Mesothelial cell of epicardium (in vitro differentiated cells): ENCODE results near the gene CDC42BPA. TPM values are rescaled to one million over a fixed set of nuclear protein-coding genes. Genes with fewer than 3 reads are reported as not detected.

ENCODE experiments used
- DNase-seq, 2 experiments: peaks; one replicate each; pipeline ENCODE4 v3.0.0; 2021; ENCODE audit warnings: low spot score in 2 of 2; ENCODE audit not compliant: unreplicated experiment in 2 of 2
- H3K27ac Mint-ChIP-seq: 2 replicates; pipeline ENCODE4 v1.8.0; 2021; ENCODE audit warnings: mixed read lengths
- H3K27me3 Mint-ChIP-seq: 2 replicates; pipeline ENCODE4 v1.8.0; 2021; ENCODE audit warnings: low read depth, mixed read lengths
- H3K36me3 Mint-ChIP-seq: 2 replicates; pipeline ENCODE4 v1.8.0; 2021; ENCODE audit warnings: mixed read lengths
- H3K4me1 Mint-ChIP-seq: 2 replicates; pipeline ENCODE4 v1.8.0; 2021; ENCODE audit warnings: mixed read lengths
- H3K4me3 Mint-ChIP-seq: 2 replicates; pipeline ENCODE4 v1.8.0; 2021; ENCODE audit warnings: mild to moderate bottlenecking, moderate library complexity, mixed read lengths
- H3K9me3 Mint-ChIP-seq: 2 replicates; pipeline ENCODE4 v1.8.0; 2021; ENCODE audit warnings: mixed read lengths
- CTCF ChIP-seq: fragments of 200-600 bp; sonication (generic); IDR thresholded peaks from one replicate; pipeline ENCODE4 v1.5.0; 2021; ENCODE audit warnings: antibody characterized with exemption; ENCODE audit not compliant: unreplicated experiment
- total RNA-seq: library from RNA; stranded (reverse); gene quantifications from 3 replicates; pipeline ENCODE4 v1.2.1, GENCODE V29; 2021

CDC42BPA gene
- total RNA-seq, 1 donor from 2014 or later: 44.4 TPM

- no peak overlapping the region for H3K4me3 Mint-ChIP-seq
- H3K36me3 Mint-ChIP-seq: peaks cover 6% of the 10 kb centered on the region
- no peaks in the 10 kb centered on the region for H3K27me3 Mint-ChIP-seq
- no peak overlapping the region for H3K27ac Mint-ChIP-seq
- H3K4me1 Mint-ChIP-seq: peaks cover 5% of the 10 kb centered on the region
- TF ChIP-seq CTCF: no peak
- peaks cover 3% of the 10 kb centered on the region for H3K9me3 Mint-ChIP-seq
- no peak for DNase-seq
Observed at GRCh38 chr1:227227761-227228160, 90.5 kb downstream of the CDC42BPA start.

GRCh38 chr1:227225715-227226346, 92.5 kb downstream of the CDC42BPA start:
- no peaks in the 10 kb centered on the region for H3K36me3 Mint-ChIP-seq
- no peak for DNase-seq
- TF ChIP-seq CTCF: no peak
- H3K4me3 Mint-ChIP-seq: no peak overlapping the region
- H3K4me1 Mint-ChIP-seq: peaks cover 5% of the 10 kb centered on the region
- H3K27ac Mint-ChIP-seq: no peak overlapping the region
- no peaks in the 10 kb centered on the region for H3K27me3 Mint-ChIP-seq
- H3K9me3 Mint-ChIP-seq: peaks cover 3% of the 10 kb centered on the region

DNA sequence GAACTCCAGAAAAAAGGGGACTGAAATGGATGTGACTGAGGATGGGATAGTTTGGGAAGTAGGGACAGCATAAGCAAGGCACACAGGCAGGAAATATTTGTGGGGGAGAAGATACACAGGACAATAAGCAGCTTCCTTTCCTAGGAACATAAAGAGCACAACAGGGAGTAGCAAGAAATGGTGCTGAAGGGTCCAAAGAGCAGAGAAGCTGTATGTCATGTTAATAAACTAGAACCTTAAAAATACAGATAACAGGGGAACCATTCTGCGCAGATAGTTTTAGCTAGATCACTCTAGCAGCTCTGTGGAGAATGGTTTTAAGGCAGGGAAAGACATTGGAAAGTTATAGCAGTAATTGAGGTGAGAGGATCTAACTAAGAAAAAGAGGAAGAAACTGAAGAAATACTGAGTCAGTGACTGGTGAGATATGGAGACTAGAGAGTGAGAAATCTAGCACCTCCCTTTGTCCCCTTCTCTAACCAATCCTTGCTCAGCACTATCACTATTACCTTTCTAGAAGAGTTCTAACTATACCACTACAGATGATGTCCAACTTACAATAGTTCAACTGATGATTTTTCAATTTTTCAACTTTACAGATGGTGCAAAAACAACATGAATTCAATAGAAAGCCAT, 95.0 kb downstream of the CDC42BPA start:
- no peak for TF ChIP-seq CTCF
- peaks cover 5% of the 10 kb centered on the region for H3K4me1 Mint-ChIP-seq
- no peak for DNase-seq
- no peaks in the 10 kb centered on the region for H3K9me3 Mint-ChIP-seq
- no peaks in the 10 kb centered on the region for H3K36me3 Mint-ChIP-seq
- no peak overlapping the region for H3K27ac Mint-ChIP-seq
- no peak overlapping the region for H3K4me3 Mint-ChIP-seq
- H3K27me3 Mint-ChIP-seq: no peaks in the 10 kb centered on the region

DNA sequence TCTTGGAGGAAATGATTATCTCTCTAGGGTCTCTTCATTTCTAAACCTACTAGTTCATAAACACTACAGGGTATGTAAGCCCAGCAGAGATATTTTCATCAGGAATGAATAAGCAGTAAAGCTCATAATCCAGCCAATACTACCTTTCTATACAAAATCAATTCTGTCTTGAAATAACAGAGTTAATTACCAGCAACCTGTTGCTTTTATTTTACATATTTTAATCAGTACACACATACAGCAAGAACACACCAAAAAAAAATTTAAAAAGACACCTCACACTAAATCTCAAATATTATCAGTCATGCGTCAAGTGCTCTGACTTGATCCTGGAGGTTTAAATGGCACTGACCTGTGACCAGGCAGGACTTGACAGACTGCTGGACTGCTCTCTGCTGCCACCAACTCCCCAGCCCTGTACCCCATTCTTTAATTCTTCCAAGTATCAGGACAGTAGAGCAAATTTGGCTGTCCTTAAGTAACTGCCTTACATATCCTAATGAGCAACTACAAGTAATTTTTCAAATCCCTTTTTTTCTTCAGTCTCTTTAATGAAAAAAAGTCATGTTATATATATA, 98.5 kb downstream of the CDC42BPA start:
- peaks cover 3% of the 10 kb centered on the region for H3K36me3 Mint-ChIP-seq
- H3K27ac Mint-ChIP-seq: no peak overlapping the region
- no peaks in the 10 kb centered on the region for H3K27me3 Mint-ChIP-seq
- H3K4me1 Mint-ChIP-seq: no peaks in the 10 kb centered on the region
- DNase-seq: no peak
- H3K4me3 Mint-ChIP-seq: no peak overlapping the region
- H3K9me3 Mint-ChIP-seq: no peaks in the 10 kb centered on the region
- no peak for TF ChIP-seq CTCF

- Mint-ChIP-seq H3K4me3 (no peak overlapping the region), H3K27ac (no peak overlapping the region), H3K4me1 (no peaks in the 10 kb centered on the region), H3K36me3 (peaks cover 3% of the 10 kb centered on the region), H3K9me3 (no peaks in the 10 kb centered on the region), H3K27me3 (no peaks in the 10 kb centered on the region)
- DNase-seq: no peak
- no peak for TF ChIP-seq CTCF
Observed at GRCh38 chr1:227218870-227219573, 99.3 kb downstream of the CDC42BPA start.
